Vein endothelial cell (primary cell): Measurements from ENCODE around the gene CHPT1. TPM values are rescaled to one million over a fixed set of nuclear protein-coding genes. Genes with fewer than 3 reads are reported as not detected.

Experiments used
- small RNA-seq: library from RNA; depleted of rRNA; stranded (forward); fragments of <200 nt; gene quantifications from one replicate; pipeline ENCODE3, GENCODE V24; 2012
- total RNA-seq: library from RNA; depleted of rRNA; stranded (reverse); fragments of >200 nt; gene quantifications from 2 replicates; pipeline ENCODE4 v1.2.3, GENCODE V29; 2012

Gene CHPT1
- total RNA-seq = 11.8 and 13.0 TPM in 2 replicates

GRCh38 chr12:101697197-101697929 lies at the start of gene CHPT1:
Gene CHPT1, plus strand, starts transcription at chr12:101697640. Its CDS starts 222 bp downstream, at chr12:101697862.

GRCh38 chr12:101738920-101739665 lies 41.7 kb downstream of the CHPT1 start, which contains the start of gene SYCP3:
Gene SYCP3, minus strand, starts transcription at chr12:101739462. Its CDS starts 1,527 bp downstream, at chr12:101737935.

Small RNA genes within 50 kb of the gene (small RNA-seq; reads per million reads assigned to genes)
- gene RNU6-101P = not detected
- not detected for gene RNY1P16

Other genes starting within 250 kb of the CHPT1 start
- gene SPIC, start 222.3 kb upstream of the CHPT1 start, total RNA-seq = not detected in 2 replicates
- gene MYBPC1, start 102.7 kb upstream of the CHPT1 start, total RNA-seq = not detected in 2 replicates
- 0.33 and 0.67 TPM in 2 replicates for gene SYCP3, start 41.8 kb downstream of the CHPT1 start, total RNA-seq
- gene GNPTAB, start 133.3 kb downstream of the CHPT1 start, total RNA-seq = 33.6 and 36.1 TPM in 2 replicates
- 27.8 and 36.2 TPM in 2 replicates for gene DRAM1, start 179.9 kb downstream of the CHPT1 start, total RNA-seq